ENCODE measurements around the gene NOL6.
"Not testable (repeated sequence)": the region's sequence is repeated elsewhere in the genome, so short reads cannot be mapped to it uniquely, and the experiment has no call there.

DNA sequence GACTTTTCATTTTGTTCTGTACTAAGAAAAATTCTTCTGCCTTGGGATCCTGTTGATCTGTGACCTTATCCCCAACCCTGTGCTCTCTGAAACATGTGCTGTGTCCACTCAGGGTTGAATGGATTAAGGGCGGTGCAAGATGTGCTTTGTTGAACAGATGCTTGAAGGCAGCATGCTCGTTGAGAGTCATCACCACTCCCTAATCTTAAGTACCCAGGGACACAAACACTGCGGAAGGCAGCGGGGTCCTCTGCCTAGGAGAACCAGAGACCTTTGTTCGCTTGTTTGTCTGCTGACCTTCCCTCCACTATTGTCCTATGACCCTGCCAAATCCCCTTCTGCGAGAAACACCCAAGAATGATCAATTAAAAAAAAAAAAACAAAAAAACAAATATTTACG, 49.7 kb downstream of the NOL6 start:
- TF ChIP-seq, protein P1, sequence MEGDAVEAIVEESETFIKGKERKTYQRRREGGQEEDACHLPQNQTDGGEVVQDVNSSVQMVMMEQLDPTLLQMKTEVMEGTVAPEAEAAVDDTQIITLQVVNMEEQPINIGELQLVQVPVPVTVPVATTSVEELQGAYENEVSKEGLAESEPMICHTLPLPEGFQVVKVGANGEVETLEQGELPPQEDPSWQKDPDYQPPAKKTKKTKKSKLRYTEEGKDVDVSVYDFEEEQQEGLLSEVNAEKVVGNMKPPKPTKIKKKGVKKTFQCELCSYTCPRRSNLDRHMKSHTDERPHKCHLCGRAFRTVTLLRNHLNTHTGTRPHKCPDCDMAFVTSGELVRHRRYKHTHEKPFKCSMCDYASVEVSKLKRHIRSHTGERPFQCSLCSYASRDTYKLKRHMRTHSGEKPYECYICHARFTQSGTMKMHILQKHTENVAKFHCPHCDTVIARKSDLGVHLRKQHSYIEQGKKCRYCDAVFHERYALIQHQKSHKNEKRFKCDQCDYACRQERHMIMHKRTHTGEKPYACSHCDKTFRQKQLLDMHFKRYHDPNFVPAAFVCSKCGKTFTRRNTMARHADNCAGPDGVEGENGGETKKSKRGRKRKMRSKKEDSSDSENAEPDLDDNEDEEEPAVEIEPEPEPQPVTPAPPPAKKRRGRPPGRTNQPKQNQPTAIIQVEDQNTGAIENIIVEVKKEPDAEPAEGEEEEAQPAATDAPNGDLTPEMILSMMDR (IDR thresholded peaks at IDR 0.05), result not testable (repeated sequence)
- not testable (repeated sequence) for TF ChIP-seq POLR2A (IDR thresholded peaks at IDR 0.05)
